SK-N-SH (cell line): Measurements from ENCODE around the gene RPIA. TPM values are rescaled to one million over a fixed set of nuclear protein-coding genes. Genes with fewer than 3 reads are reported as not detected.
"Not testable (repeated sequence)": the region's sequence is repeated elsewhere in the genome, so short reads cannot be mapped to it uniquely, and the experiment has no call there.

Experiments
- CTCF ChIA-PET: fragments of 300-600, 350-600 bp; formaldehyde crosslinking; extraction: SDS; loops from one replicate; lab custom pipeline; 2021; lab: Yijun Ruan, JAX
- POLR2A ChIA-PET: fragments of 350-600 bp; sonication (Branson Sonifier 250); formaldehyde crosslinking; extraction: SDS; loops from one replicate; lab custom pipeline; 2020; ENCODE audit warnings: antibody characterized with exemption, inconsistent platforms; lab: Yijun Ruan, JAX
- DNase-seq: peaks from one replicate; pipeline ENCODE4 v3.0.0; 2012
- H2AFZ ChIP-seq: fragments of 200-600 bp; sonication (generic); 2 replicates; pipeline ENCODE4 v1.8.1; 2016; ENCODE audit warnings: antibody characterized with exemption, mild to moderate bottlenecking, low read depth
- H3F3A ChIP-seq: fragments of 200-600 bp; sonication (generic); replicated peaks from 2 replicates; pipeline ENCODE3; 2016; ENCODE audit warnings: antibody characterized with exemption, mild to moderate bottlenecking; ENCODE audit not compliant: insufficient read depth
- H3K27ac ChIP-seq, 2 experiments: fragments of 200-500 bp in 1 of 2; fragments of 200-600 bp in 1 of 2; sonication (Bioruptor generic) in 1 of 2; sonication (generic), shearing (Covaris generic) in 1 of 2; 2 replicates each; pipeline versions ENCODE4 v1.5.1 to v1.6.1; 2014 to 2016; ENCODE audit warnings: low read depth in 2 of 2, inconsistent platforms in 1 of 2, low read length in 1 of 2, mild to moderate bottlenecking in 1 of 2, mixed read lengths in 1 of 2
- H3K27me3 ChIP-seq: fragments of 200-600 bp; sonication (generic), shearing (Covaris generic); 2 replicates; pipeline ENCODE4 v1.6.1; 2016; ENCODE audit warnings: mixed run types; ENCODE audit not compliant: insufficient read depth
- H3K36me3 ChIP-seq, 2 experiments: fragments of 200-500 bp in 1 of 2; fragments of 200-600 bp in 1 of 2; sonication (Bioruptor generic) in 1 of 2; sonication (generic) in 1 of 2; replicated peaks in 1 of 2; 2 replicates each; pipeline versions ENCODE3 to v1.5.1; 2014 to 2016; ENCODE audit warnings: low read length in 1 of 2, mild to moderate bottlenecking in 1 of 2; ENCODE audit not compliant: insufficient read depth in 2 of 2, control insufficient read depth in 1 of 2
- H3K4me1 ChIP-seq, 2 experiments: fragments of 200-500 bp in 1 of 2; fragments of 200-600 bp in 1 of 2; sonication (Bioruptor generic) in 1 of 2; sonication (generic), shearing (Covaris generic) in 1 of 2; 2 replicates each; pipeline versions ENCODE4 v1.5.1 to v1.6.1; 2014 to 2016; ENCODE audit warnings: low read depth in 1 of 2, low read length in 1 of 2, mixed run types in 1 of 2; ENCODE audit not compliant: insufficient read depth in 2 of 2, control insufficient read depth in 1 of 2
- H3K4me2 ChIP-seq: fragments of 200-600 bp; sonication (generic), shearing (Covaris generic); 2 replicates; pipeline ENCODE4 v1.6.1; 2017; ENCODE audit warnings: mixed run types
- H3K4me3 ChIP-seq, 2 experiments: fragments of 200-500 bp in 1 of 2; fragments of 200-600 bp in 1 of 2; sonication (Bioruptor generic) in 1 of 2; sonication (generic), shearing (Covaris generic) in 1 of 2; 2 replicates each; pipeline versions ENCODE4 v1.5.1 to v1.8.1; 2014 to 2016; ENCODE audit warnings: low read depth in 2 of 2, inconsistent platforms in 1 of 2, low read length in 1 of 2, mild to moderate bottlenecking in 1 of 2, mixed read lengths in 1 of 2, moderate library complexity in 1 of 2
- H3K79me2 ChIP-seq: fragments of 200-600 bp; sonication (generic); 2 replicates; pipeline ENCODE4 v1.8.1; 2017; ENCODE audit warnings: mild to moderate bottlenecking; ENCODE audit not compliant: insufficient read depth
- H3K9ac ChIP-seq: fragments of 200-600 bp; sonication (generic); 2 replicates; pipeline ENCODE4 v1.6.1; 2017; ENCODE audit warnings: mixed run types
- H3K9me2 ChIP-seq: fragments of 200-600 bp; sonication (generic); 2 replicates; pipeline ENCODE4 v1.6.1; 2017; ENCODE audit warnings: mixed run types
- H3K9me3 ChIP-seq: fragments of 200-600 bp; sonication (generic); 2 replicates; pipeline ENCODE4 v1.6.1; 2017; ENCODE audit warnings: mixed run types, mild to moderate bottlenecking, moderate library complexity
- H4K20me1 ChIP-seq: fragments of 200-600 bp; sonication (generic); 2 replicates; pipeline ENCODE4 v1.6.1; 2017; ENCODE audit warnings: mild to moderate bottlenecking, mixed run types; ENCODE audit not compliant: insufficient read depth
- FOSL2 ChIP-seq: IDR thresholded peaks from 2 replicates; pipeline ENCODE4 v1.4.0; 2012; ENCODE audit warnings: low read depth, mild to moderate bottlenecking, moderate library complexity, borderline replicate concordance
- FOXJ3 ChIP-seq: sonication (generic); formaldehyde crosslinking; IDR thresholded peaks from 2 replicates; pipeline ENCODE4 v1.5.1; 2020; ENCODE audit warnings: mild to moderate bottlenecking, missing genetic modification reagents
- JUND ChIP-seq: IDR thresholded peaks from 2 replicates; pipeline ENCODE4 v1.4.0; 2012
- NRF1 ChIP-seq: IDR thresholded peaks from 2 replicates; pipeline ENCODE4 v1.6.1; 2012; ENCODE audit warnings: low read depth, mild to moderate bottlenecking, low read length
- POLR2AphosphoS5 ChIP-seq: IDR thresholded peaks from 2 replicates; pipeline ENCODE4 v1.6.1; 2012; ENCODE audit warnings: low read depth, low read length
- RAD21 ChIP-seq: IDR thresholded peaks from 2 replicates; pipeline ENCODE4 v1.6.1; 2012; ENCODE audit warnings: mild to moderate bottlenecking, low read length
- RCOR1 ChIP-seq: fragments of 150-350 bp; IDR thresholded peaks from 2 replicates; pipeline ENCODE4 v1.6.1; 2017; ENCODE audit warnings: antibody characterized with exemption, low read length
- RXRA ChIP-seq: IDR thresholded peaks from 2 replicates; pipeline ENCODE4 v1.4.0; 2012; ENCODE audit warnings: low read depth, mild to moderate bottlenecking, borderline replicate concordance
- SMC3 ChIP-seq: IDR thresholded peaks from 2 replicates; pipeline ENCODE4 v1.6.1; 2012; ENCODE audit warnings: low read depth, low read length, improper control_type of control experiment
- TAF1 ChIP-seq: IDR thresholded peaks from 2 replicates; pipeline ENCODE4 v1.6.1; 2012; ENCODE audit warnings: low read depth, mild to moderate bottlenecking, low read length, moderate library complexity, borderline replicate concordance
- TCF12 ChIP-seq: IDR thresholded peaks from 2 replicates; pipeline ENCODE4 v1.4.0; 2012
- YY1 ChIP-seq: IDR thresholded peaks from 2 replicates; pipeline ENCODE4 v1.4.0; 2012; ENCODE audit warnings: low read depth, mild to moderate bottlenecking
- WGBS: methylation state at CpG from one replicate; pipeline ENCODE4 v1.1.6; 2017; ENCODE audit warnings: low lambda C conversion rate; 5-methylcytosine and 5-hydroxymethylcytosine counted together
- polyA plus RNA-seq, 3 experiments: library from polyadenylated mRNA; depleted of rRNA; stranded (reverse); fragments of >200 nt; gene quantifications; 2 replicates each; pipeline ENCODE4 v1.2.3, GENCODE V29; 2012
- TF ChIP-seq, protein P1 (sequence below): IDR thresholded peaks from 2 replicates; pipeline ENCODE4 v1.6.1; 2012; ENCODE audit warnings: mild to moderate bottlenecking, low read depth, low read length, moderate library complexity
- TF ChIP-seq, protein P2 (sequence below): IDR thresholded peaks from 2 replicates; pipeline ENCODE4; 2012
- TF ChIP-seq, protein P3 (sequence below): IDR thresholded peaks from 2 replicates; pipeline ENCODE4 v1.4.0; 2012; ENCODE audit warnings: low read depth
- TF ChIP-seq, protein P4 (sequence below): IDR thresholded peaks from 2 replicates; pipeline ENCODE4 v1.4.0; 2012; ENCODE audit warnings: low read depth, borderline replicate concordance

RPIA gene
- polyA plus RNA-seq, 1 of the 3 experiments (the other 2 are of a cell fraction): 17.4 TPM

DNA sequence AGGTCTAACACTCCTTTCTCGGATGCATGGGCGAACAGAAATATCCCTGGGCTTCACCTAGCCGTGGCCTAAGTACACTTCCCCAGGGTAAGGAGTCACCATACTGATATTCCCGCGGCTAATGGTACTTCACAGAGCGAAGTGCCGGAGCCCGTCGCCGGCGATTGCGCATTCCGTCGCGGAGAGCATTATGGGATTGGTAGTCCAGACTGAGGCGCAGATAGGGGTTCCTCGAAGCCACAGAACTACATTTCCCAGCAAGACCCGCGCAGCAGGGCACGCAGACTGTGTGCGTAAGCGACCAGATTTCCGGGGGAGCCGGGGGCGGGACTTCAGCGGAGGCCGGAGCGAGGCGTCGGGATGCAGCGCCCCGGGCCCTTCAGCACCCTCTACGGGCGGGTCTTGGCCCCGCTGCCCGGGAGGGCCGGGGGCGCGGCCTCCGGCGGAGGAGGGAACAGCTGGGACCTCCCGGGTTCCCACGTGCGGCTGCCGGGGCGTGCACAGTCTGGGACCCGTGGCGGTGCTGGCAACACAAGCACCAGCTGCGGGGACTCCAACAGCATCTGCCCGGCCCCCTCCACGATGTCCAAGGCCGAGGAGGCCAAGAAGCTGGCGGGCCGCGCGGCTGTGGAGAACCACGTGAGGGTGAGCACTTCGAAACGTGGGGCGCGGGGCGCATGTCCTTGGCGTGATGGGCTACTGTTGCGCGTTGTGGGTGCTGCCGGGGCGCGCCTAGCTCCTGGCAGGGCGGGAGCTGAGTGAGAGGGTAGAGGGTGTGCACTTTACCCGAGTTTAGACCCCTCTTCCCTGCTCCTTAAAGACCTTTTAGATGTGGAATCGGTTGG, at the start of gene RPIA (continued):
- TF ChIP-seq, protein P1, sequence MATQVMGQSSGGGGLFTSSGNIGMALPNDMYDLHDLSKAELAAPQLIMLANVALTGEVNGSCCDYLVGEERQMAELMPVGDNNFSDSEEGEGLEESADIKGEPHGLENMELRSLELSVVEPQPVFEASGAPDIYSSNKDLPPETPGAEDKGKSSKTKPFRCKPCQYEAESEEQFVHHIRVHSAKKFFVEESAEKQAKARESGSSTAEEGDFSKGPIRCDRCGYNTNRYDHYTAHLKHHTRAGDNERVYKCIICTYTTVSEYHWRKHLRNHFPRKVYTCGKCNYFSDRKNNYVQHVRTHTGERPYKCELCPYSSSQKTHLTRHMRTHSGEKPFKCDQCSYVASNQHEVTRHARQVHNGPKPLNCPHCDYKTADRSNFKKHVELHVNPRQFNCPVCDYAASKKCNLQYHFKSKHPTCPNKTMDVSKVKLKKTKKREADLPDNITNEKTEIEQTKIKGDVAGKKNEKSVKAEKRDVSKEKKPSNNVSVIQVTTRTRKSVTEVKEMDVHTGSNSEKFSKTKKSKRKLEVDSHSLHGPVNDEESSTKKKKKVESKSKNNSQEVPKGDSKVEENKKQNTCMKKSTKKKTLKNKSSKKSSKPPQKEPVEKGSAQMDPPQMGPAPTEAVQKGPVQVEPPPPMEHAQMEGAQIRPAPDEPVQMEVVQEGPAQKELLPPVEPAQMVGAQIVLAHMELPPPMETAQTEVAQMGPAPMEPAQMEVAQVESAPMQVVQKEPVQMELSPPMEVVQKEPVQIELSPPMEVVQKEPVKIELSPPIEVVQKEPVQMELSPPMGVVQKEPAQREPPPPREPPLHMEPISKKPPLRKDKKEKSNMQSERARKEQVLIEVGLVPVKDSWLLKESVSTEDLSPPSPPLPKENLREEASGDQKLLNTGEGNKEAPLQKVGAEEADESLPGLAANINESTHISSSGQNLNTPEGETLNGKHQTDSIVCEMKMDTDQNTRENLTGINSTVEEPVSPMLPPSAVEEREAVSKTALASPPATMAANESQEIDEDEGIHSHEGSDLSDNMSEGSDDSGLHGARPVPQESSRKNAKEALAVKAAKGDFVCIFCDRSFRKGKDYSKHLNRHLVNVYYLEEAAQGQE: no peak
- no peak for TF ChIP-seq RXRA
- TF ChIP-seq SMC3: no peak
- TF ChIP-seq JUND: no peak
- TF ChIP-seq TAF1: peak; percentile 74; the same call in 1 of the 2 replicates
- TF ChIP-seq, protein P2, sequence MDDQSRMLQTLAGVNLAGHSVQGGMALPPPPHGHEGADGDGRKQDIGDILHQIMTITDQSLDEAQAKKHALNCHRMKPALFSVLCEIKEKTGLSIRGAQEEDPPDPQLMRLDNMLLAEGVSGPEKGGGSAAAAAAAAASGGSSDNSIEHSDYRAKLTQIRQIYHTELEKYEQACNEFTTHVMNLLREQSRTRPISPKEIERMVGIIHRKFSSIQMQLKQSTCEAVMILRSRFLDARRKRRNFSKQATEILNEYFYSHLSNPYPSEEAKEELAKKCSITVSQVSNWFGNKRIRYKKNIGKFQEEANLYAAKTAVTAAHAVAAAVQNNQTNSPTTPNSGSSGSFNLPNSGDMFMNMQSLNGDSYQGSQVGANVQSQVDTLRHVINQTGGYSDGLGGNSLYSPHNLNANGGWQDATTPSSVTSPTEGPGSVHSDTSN: no peak
- no peak for TF ChIP-seq RAD21
- no peak for TF ChIP-seq RCOR1
- peak; percentile 73 for TF ChIP-seq NRF1
- peak; percentile 75 for TF ChIP-seq POLR2AphosphoS5
- no peak for TF ChIP-seq FOXJ3 (CRISPR knock-in tag)
- TF ChIP-seq, protein P3, sequence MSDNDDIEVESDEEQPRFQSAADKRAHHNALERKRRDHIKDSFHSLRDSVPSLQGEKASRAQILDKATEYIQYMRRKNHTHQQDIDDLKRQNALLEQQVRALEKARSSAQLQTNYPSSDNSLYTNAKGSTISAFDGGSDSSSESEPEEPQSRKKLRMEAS: peak; percentile 96
- TF ChIP-seq YY1: peak; percentile 65; the same call in 1 of the 2 replicates

DNA sequence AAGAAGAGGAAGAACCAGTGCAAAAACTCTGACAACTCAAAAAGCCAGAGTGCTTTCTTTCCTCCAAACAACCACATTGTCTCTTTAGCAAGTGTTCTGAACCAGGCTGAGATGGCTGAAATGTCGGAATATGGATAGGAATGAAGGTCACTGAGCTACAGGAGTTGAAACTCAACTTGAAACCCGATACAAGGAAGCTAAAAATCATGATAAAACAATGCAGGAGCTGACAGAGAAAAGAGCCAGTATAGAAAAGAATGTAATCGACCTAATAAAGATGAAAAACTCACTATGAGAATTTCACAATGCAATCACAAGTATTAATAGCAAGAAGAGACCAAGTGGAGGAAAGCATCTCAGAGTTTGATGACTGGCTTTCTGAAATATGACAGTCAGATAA, 49.2 kb upstream of the RPIA start:
- WGBS: 16% methylated on average over 3 of the region's 3 CpGs
- H3K4me1 ChIP-seq: no peaks in the 10 kb centered on the region
- DNase-seq: no peak
- H3K4me2 ChIP-seq: no peak overlapping the region
- H3K9ac ChIP-seq: no peak overlapping the region
- H3K4me3 ChIP-seq: no peak overlapping the region
- CTCF ChIA-PET: no interaction called here
- H3K27ac ChIP-seq: no peak overlapping the region
- H3K9me2 ChIP-seq: no peaks in the 10 kb centered on the region
- H3K79me2 ChIP-seq: no peaks in the 10 kb centered on the region
- no peaks in the 10 kb centered on the region for H3K27me3 ChIP-seq
- H3K36me3 ChIP-seq: no peaks in the 10 kb centered on the region
- H3F3A ChIP-seq: peaks cover 4% of the 10 kb centered on the region
- no peak overlapping the region for H2AFZ ChIP-seq
- no peaks in the 10 kb centered on the region for H4K20me1 ChIP-seq
- peaks cover 15% of the 10 kb centered on the region for H3K9me3 ChIP-seq
- POLR2A ChIA-PET: no interaction called here
- TF ChIP-seq, protein P4, sequence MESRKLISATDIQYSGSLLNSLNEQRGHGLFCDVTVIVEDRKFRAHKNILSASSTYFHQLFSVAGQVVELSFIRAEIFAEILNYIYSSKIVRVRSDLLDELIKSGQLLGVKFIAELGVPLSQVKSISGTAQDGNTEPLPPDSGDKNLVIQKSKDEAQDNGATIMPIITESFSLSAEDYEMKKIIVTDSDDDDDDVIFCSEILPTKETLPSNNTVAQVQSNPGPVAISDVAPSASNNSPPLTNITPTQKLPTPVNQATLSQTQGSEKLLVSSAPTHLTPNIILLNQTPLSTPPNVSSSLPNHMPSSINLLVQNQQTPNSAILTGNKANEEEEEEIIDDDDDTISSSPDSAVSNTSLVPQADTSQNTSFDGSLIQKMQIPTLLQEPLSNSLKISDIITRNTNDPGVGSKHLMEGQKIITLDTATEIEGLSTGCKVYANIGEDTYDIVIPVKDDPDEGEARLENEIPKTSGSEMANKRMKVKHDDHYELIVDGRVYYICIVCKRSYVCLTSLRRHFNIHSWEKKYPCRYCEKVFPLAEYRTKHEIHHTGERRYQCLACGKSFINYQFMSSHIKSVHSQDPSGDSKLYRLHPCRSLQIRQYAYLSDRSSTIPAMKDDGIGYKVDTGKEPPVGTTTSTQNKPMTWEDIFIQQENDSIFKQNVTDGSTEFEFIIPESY: no peak
- TF ChIP-seq FOSL2 (no peak), NRF1 (no peak), JUND (0 out of 2 replicates have a peak, but pooled peaks have one; percentile 13), RCOR1 (no peak), TCF12 (peak; percentile 69)
- TF ChIP-seq, protein P2: peak; percentile 49

DNA sequence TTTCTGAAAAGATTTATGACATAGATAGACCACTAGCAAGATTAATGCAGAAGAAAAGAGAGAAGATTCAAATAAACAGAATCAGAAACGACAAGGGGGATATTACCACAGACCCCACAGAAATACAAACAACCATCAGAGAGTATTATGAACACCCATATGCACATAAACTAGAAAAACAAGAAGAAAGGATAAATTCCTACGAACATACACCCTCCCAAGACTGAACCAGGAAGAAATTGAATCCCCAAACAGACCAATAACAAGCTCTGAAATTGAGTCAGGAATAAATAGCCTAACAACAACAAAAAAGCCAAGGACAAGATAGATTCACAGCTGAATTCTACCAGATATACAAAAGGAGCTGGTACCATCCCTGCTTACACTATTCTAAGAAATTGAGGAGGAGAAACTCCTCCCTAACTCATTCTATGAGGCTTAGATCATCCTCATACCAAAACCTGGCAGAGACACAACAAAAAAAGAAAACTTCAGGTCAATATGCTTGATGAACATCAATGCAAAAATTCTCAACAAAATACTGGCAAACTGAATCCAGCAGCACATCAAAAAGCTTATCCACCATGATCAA, 46.1 kb upstream of the RPIA start:
- H3K9ac ChIP-seq, H3K9me2 ChIP-seq, DNase-seq, H3F3A ChIP-seq, POLR2A ChIA-PET, H3K4me3 ChIP-seq, H3K27me3 ChIP-seq, H3K36me3 ChIP-seq, H3K4me2 ChIP-seq, H3K27ac ChIP-seq, H3K79me2 ChIP-seq, H2AFZ ChIP-seq, H4K20me1 ChIP-seq, H3K9me3 ChIP-seq, H3K4me1 ChIP-seq: not testable (repeated sequence)
- CTCF ChIA-PET: interaction anchor here (2.1 kb wide), 1 partner anchor 26 kb away, joined by 6 read pairs; no protein-coding TSS in a partner anchor
- 24% methylated on average over 2 of the region's 2 CpGs for WGBS
